ENCODE data around the gene KMT2C. TPM values are rescaled to one million over a fixed set of nuclear protein-coding genes. Genes with fewer than 3 reads are reported as not detected.

KMT2C gene
- total RNA-seq, 1 donor = 36.2 TPM

GRCh38 chr7:152344253-152344652, 91.5 kb downstream of the KMT2C start:
- no peak overlapping the region for H3K4me2 ChIP-seq (ENCODE audit: insufficient read depth, low read length)
- H3K9me3 ChIP-seq (ENCODE audit: low read depth, low read length) = no peaks in the 10 kb centered on the region

GRCh38 chr7:152342796-152343195, 93.0 kb downstream of the KMT2C start:
- no peaks in the 10 kb centered on the region for H3K9me3 ChIP-seq (ENCODE audit: low read depth, low read length)
- no peak for TF ChIP-seq CTCF (IDR thresholded peaks at IDR 0.05; ENCODE audit: extremely low read depth, low read depth, low read length)
- peaks cover 35% of the 10 kb centered on the region for H4K20me1 ChIP-seq (ENCODE audit: insufficient read depth, low read length)
- H3K27me3 ChIP-seq (ENCODE audit: insufficient read depth, low read length) = no peaks in the 10 kb centered on the region
- H3K79me2 ChIP-seq (ENCODE audit: insufficient read depth, low read length) = peaks cover 82% of the 10 kb centered on the region
- DNase-seq (ENCODE audit: insufficient read length, low spot score, missing footprints) = no peak
- no peak overlapping the region for H3K27ac ChIP-seq (ENCODE audit: low read depth, low read length)
- H3K4me3 ChIP-seq (ENCODE audit: insufficient read depth, low read length) = no peak overlapping the region
- H3K4me1 ChIP-seq (ENCODE audit: insufficient read depth, low read length) = peaks cover 5% of the 10 kb centered on the region
- no peak overlapping the region for H2AFZ ChIP-seq (ENCODE audit: low read length)
- H3K4me2 ChIP-seq (ENCODE audit: insufficient read depth, low read length) = no peak overlapping the region
- H3K36me3 ChIP-seq (ENCODE audit: insufficient read depth, low read length) = no peaks in the 10 kb centered on the region

More at GRCh38 chr7:152344253-152344652, 91.5 kb downstream of the KMT2C start:
- no peak for DNase-seq (ENCODE audit: insufficient read length, low spot score, missing footprints)
- H4K20me1 ChIP-seq (ENCODE audit: insufficient read depth, low read length) = peaks cover 33% of the 10 kb centered on the region
- H2AFZ ChIP-seq (ENCODE audit: low read length) = no peak overlapping the region
- no peaks in the 10 kb centered on the region for H3K27me3 ChIP-seq (ENCODE audit: insufficient read depth, low read length)
- H3K4me3 ChIP-seq (ENCODE audit: insufficient read depth, low read length) = no peak overlapping the region
- peaks cover 80% of the 10 kb centered on the region for H3K79me2 ChIP-seq (ENCODE audit: insufficient read depth, low read length)
- H3K36me3 ChIP-seq (ENCODE audit: insufficient read depth, low read length) = peaks cover 4% of the 10 kb centered on the region
- no peak for TF ChIP-seq CTCF (IDR thresholded peaks at IDR 0.05; ENCODE audit: extremely low read depth, low read depth, low read length)
- peaks cover 5% of the 10 kb centered on the region for H3K4me1 ChIP-seq (ENCODE audit: insufficient read depth, low read length)
- no peak overlapping the region for H3K27ac ChIP-seq (ENCODE audit: low read depth, low read length)

GRCh38 chr7:152341914-152342236, 93.9 kb downstream of the KMT2C start:
- H2AFZ ChIP-seq (ENCODE audit: low read length) = no peak overlapping the region
- H3K4me1 ChIP-seq (ENCODE audit: insufficient read depth, low read length) = peaks cover 5% of the 10 kb centered on the region
- no peak for TF ChIP-seq CTCF (IDR thresholded peaks at IDR 0.05; ENCODE audit: extremely low read depth, low read depth, low read length)
- H3K36me3 ChIP-seq (ENCODE audit: insufficient read depth, low read length) = no peaks in the 10 kb centered on the region
- H3K9me3 ChIP-seq (ENCODE audit: low read depth, low read length) = no peaks in the 10 kb centered on the region
- no peak overlapping the region for H3K27ac ChIP-seq (ENCODE audit: low read depth, low read length)
- DNase-seq (ENCODE audit: insufficient read length, low spot score, missing footprints) = no peak
- H3K4me2 ChIP-seq (ENCODE audit: insufficient read depth, low read length) = no peak overlapping the region
- no peak overlapping the region for H3K4me3 ChIP-seq (ENCODE audit: insufficient read depth, low read length)
- H3K27me3 ChIP-seq (ENCODE audit: insufficient read depth, low read length) = no peaks in the 10 kb centered on the region
- H3K79me2 ChIP-seq (ENCODE audit: insufficient read depth, low read length) = peaks cover 81% of the 10 kb centered on the region
- peaks cover 41% of the 10 kb centered on the region for H4K20me1 ChIP-seq (ENCODE audit: insufficient read depth, low read length)

GRCh38 chr7:152341039-152341913, 94.5 kb downstream of the KMT2C start:
- TF ChIP-seq CTCF (IDR thresholded peaks at IDR 0.05; ENCODE audit: extremely low read depth, low read depth, low read length) = peak; percentile 76
- no peak overlapping the region for H3K27ac ChIP-seq (ENCODE audit: low read depth, low read length)
- H3K9me3 ChIP-seq (ENCODE audit: low read depth, low read length) = no peaks in the 10 kb centered on the region
- H3K36me3 ChIP-seq (ENCODE audit: insufficient read depth, low read length) = no peaks in the 10 kb centered on the region
- no peaks in the 10 kb centered on the region for H3K27me3 ChIP-seq (ENCODE audit: insufficient read depth, low read length)
- DNase-seq (ENCODE audit: insufficient read length, low spot score, missing footprints) = peak; percentile 83
- H3K4me3 ChIP-seq (ENCODE audit: insufficient read depth, low read length) = no peak overlapping the region
- H3K79me2 ChIP-seq (ENCODE audit: insufficient read depth, low read length) = peaks cover 83% of the 10 kb centered on the region
- peaks cover 47% of the 10 kb centered on the region for H4K20me1 ChIP-seq (ENCODE audit: insufficient read depth, low read length)
- H3K4me1 ChIP-seq (ENCODE audit: insufficient read depth, low read length) = peaks cover 10% of the 10 kb centered on the region
- H2AFZ ChIP-seq (ENCODE audit: low read length) = no peak overlapping the region
- H3K4me2 ChIP-seq (ENCODE audit: insufficient read depth, low read length) = no peak overlapping the region
